HCT116 (cell line): ENCODE data around the gene TLX2.

Source experiments
- CEBPB ChIP-seq: IDR thresholded peaks from 2 replicates; pipeline ENCODE4 v1.6.1; 2012; ENCODE audit warnings: low read depth
- CTCF ChIP-seq, 3 experiments: fragments of 200-600 bp in 1 of 3; sonication (generic) in 1 of 3; IDR thresholded peaks in 2 of 3; conservative IDR thresholded peaks in 1 of 3; 2 replicates each; pipeline ENCODE4 v1.5.1; 2012 to 2017; ENCODE audit warnings: low read depth in 2 of 3, low read length in 2 of 3, antibody characterized with exemption in 1 of 3, borderline replicate concordance in 1 of 3, control low read depth in 1 of 3, mild to moderate bottlenecking in 1 of 3, mixed read lengths in 1 of 3, mixed run types in 1 of 3, moderate library complexity in 1 of 3; ENCODE audit not compliant: insufficient read depth in 1 of 3
- EGR1 ChIP-seq: IDR thresholded peaks from 2 replicates; pipeline ENCODE4 v1.6.1; 2012; ENCODE audit warnings: low read depth
- EZH2 ChIP-seq: fragments of 200-600 bp; sonication (generic); IDR thresholded peaks from 2 replicates; pipeline ENCODE4 v1.6.1; 2017; ENCODE audit warnings: antibody characterized with exemption, mixed run types
- FOSL1 ChIP-seq: IDR thresholded peaks from 2 replicates; pipeline ENCODE4 v1.6.1; 2012; ENCODE audit warnings: low read depth
- POLR2A ChIP-seq: IDR thresholded peaks from 2 replicates; pipeline ENCODE4 v1.7.0; 2011; ENCODE audit warnings: borderline replicate concordance; ENCODE audit not compliant: insufficient read depth, insufficient read length; ENCODE audit errors: extremely low read depth
- POLR2AphosphoS5 ChIP-seq: IDR thresholded peaks from 2 replicates; pipeline ENCODE4 v1.6.1; 2011; ENCODE audit warnings: mild to moderate bottlenecking, low read depth, low read length, moderate library complexity
- ZNF274 ChIP-seq: fragments of 200-500 bp; sonication (Bioruptor generic); IDR thresholded peaks from 2 replicates; pipeline ENCODE4 v1.6.1; 2014; ENCODE audit warnings: mild to moderate bottlenecking, low read depth, low read length, inconsistent platforms
- TF ChIP-seq, protein P1 (sequence below): IDR thresholded peaks from 2 replicates; pipeline ENCODE4 v1.6.1; 2012

- TF ChIP-seq EZH2 (no peak), EGR1 (no peak), ZNF274 (no peak), CTCF (IDR thresholded peaks at IDR 0.05 in 2 of 3, conservative IDR thresholded peaks at IDR 0.05 in 1 of 3; ENCODE audit: borderline replicate concordance in 1 of 3, insufficient read depth in 1 of 3, low read depth in 2 of 3, low read length in 2 of 3) (no peak), POLR2A (no peak), POLR2AphosphoS5 (no peak), CEBPB (no peak), FOSL1 (no peak)
- TF ChIP-seq, protein P1, sequence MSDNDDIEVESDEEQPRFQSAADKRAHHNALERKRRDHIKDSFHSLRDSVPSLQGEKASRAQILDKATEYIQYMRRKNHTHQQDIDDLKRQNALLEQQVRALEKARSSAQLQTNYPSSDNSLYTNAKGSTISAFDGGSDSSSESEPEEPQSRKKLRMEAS: no peak
Measured at GRCh38 chr2:74556159-74556558, 41.9 kb downstream of the TLX2 start.
